ENCODE measurements around the gene UPP1.
"Not testable (repeated sequence)": the region's sequence is repeated elsewhere in the genome, so short reads cannot be mapped to it uniquely, and the experiment has no call there.

The UPP1 gene

DNA sequence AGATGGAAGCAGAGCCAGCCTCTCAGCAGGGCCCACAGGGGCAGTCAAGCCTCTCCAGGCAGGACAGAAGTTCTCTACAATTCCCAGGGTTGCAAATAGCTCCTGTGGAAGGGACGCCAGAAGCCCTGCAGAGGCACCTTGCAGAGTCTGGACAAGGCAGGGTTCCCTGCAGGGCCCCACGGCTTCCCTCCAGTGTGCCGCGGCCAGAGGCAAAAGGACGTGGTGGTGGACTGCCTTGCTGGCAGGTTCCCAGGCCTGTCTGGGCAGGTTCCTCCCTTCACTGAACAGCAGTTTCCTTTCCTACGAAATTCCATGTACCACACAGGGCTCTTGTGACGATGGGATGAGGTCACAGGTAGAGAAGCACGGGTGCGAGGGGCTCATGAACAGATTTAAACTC is 25.1 kb downstream of the UPP1 start:
- ChIA-PET POLR2A (interaction anchor here (0.6 kb wide), 1 partner anchor 173 kb away, joined by 3 read pairs; no protein-coding TSS in a partner anchor), CTCF (interaction anchor here (0.6 to 2.7 kb wide), 6 partner anchors 10 to 169 kb away, joined by 3 to 7 read pairs (median 4); no protein-coding TSS in a partner anchor)
- 86% methylated on average over 9 of the region's 9 CpGs for WGBS (ENCODE audit: insufficient coverage)
- Histone ChIP-seq H3K27ac (ENCODE audit: insufficient read depth in 1 of 2, low read depth in 1 of 2, low read length in 2 of 2, poor library complexity in 1 of 2, severe bottlenecking in 2 of 2) (no peak overlapping the region), H3K36me3 (ENCODE audit: control insufficient read depth in 4 of 4, insufficient read depth in 4 of 4, low read length in 3 of 4) (no peaks in the 10 kb centered on the region), H3K27me3 (replicated peaks in 2 of 5; ENCODE audit: control insufficient read depth in 4 of 5, insufficient read depth in 5 of 5, low read length in 4 of 5) (no peaks in the 10 kb centered on the region), H3K9me3 (ENCODE audit: control extremely low read depth in 1 of 5, control insufficient read depth in 4 of 5, insufficient read depth in 2 of 5, low read depth in 1 of 5, low read length in 4 of 5) (no peaks in the 10 kb centered on the region), H3K4me3 (ENCODE audit: control insufficient read depth in 1 of 7, extremely low read depth in 1 of 7, insufficient read depth in 4 of 7, low read depth in 2 of 7, low read length in 6 of 7) (no peak overlapping the region), H3K4me1 (ENCODE audit: control extremely low read depth in 1 of 4, control insufficient read depth in 4 of 4, insufficient read depth in 4 of 4, low read length in 3 of 4) (peaks cover 0 to 8% (median 4%) of the 10 kb centered on the region in 4 experiments)
- DNase-seq: no peak

DNA sequence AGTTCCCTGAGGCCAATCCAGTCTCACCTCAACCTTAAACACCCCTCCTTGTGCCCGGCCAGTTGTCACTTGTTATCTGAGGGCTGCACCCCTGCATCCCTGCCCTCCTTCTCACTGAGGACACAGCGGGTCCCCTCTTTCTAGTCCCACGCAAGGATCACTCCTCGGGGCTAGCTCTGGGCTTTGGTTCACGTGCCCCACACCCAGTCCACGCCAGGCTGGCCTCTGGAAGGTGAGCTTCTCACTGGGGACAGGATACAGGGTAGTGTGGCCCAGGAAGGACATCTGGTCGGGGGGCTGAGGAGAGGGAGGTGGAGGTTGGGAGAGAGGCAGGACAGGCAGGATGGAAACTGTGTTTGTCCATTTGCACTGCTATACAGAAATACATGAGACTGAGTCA is 25.5 kb downstream of the UPP1 start:
- ChIA-PET POLR2A (interaction anchor here (0.6 kb wide), 1 partner anchor 173 kb away, joined by 3 read pairs; no protein-coding TSS in a partner anchor), CTCF (interaction anchor here (0.9 to 2.7 kb wide), 5 partner anchors 11 to 170 kb away, joined by 3 to 7 read pairs (median 6); no protein-coding TSS in a partner anchor)
- WGBS (ENCODE audit: insufficient coverage): 97% methylated on average over 6 of the region's 7 CpGs

DNA sequence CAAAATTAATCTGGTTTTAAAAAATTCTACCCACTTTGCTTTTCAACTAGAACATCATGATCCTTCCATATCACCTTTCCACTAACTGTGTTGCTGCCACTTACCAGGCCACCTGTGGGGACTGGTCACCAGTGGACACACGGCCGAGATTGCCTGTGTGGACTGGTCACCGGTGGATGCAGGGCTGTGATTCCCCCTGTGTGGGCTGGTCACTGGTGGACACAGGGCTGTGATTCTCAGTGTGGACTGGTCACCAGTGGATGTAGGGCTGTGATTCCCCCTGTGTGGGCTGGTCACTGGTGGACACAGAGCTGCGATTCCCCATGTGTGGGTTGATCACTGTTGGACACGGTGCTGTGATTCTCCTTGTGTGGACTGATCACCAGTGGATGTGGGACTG is 27.0 kb downstream of the UPP1 start:
- Histone ChIP-seq H3K9me3 (ENCODE audit: control extremely low read depth in 1 of 5, control insufficient read depth in 4 of 5, insufficient read depth in 2 of 5, low read depth in 1 of 5, low read length in 4 of 5) (no peaks in the 10 kb centered on the region), H3K4me1 (ENCODE audit: control extremely low read depth in 1 of 4, control insufficient read depth in 4 of 4, insufficient read depth in 4 of 4, low read length in 3 of 4) (peaks cover 0 to 8% (median 4%) of the 10 kb centered on the region in 4 experiments), H3K36me3 (ENCODE audit: control insufficient read depth in 4 of 4, insufficient read depth in 4 of 4, low read length in 3 of 4) (no peaks in the 10 kb centered on the region), H3K27me3 (replicated peaks in 2 of 5; ENCODE audit: control insufficient read depth in 4 of 5, insufficient read depth in 5 of 5, low read length in 4 of 5) (no peaks in the 10 kb centered on the region), H3K4me3 (ENCODE audit: control insufficient read depth in 1 of 7, extremely low read depth in 1 of 7, insufficient read depth in 4 of 7, low read depth in 2 of 7, low read length in 6 of 7) (no peak overlapping the region), H3K27ac (ENCODE audit: insufficient read depth in 1 of 2, low read depth in 1 of 2, low read length in 2 of 2, poor library complexity in 1 of 2, severe bottlenecking in 2 of 2) (no peak overlapping the region)
- no peak for DNase-seq
- 100% methylated on average over 3 of the region's 5 CpGs for WGBS (ENCODE audit: insufficient coverage)
- POLR2A ChIA-PET: no interaction called here
- CTCF ChIA-PET: no interaction called here

More for the DNA sequence above, 25.5 kb downstream of the UPP1 start:
- H3K9me3 ChIP-seq (ENCODE audit: control extremely low read depth in 1 of 5, control insufficient read depth in 4 of 5, insufficient read depth in 2 of 5, low read depth in 1 of 5, low read length in 4 of 5): no peaks in the 10 kb centered on the region
- H3K27me3 ChIP-seq (replicated peaks in 2 of 5; ENCODE audit: control insufficient read depth in 4 of 5, insufficient read depth in 5 of 5, low read length in 4 of 5): no peaks in the 10 kb centered on the region
- no peak for DNase-seq
- H3K27ac ChIP-seq (ENCODE audit: insufficient read depth in 1 of 2, low read depth in 1 of 2, low read length in 2 of 2, poor library complexity in 1 of 2, severe bottlenecking in 2 of 2): no peak overlapping the region
- H3K36me3 ChIP-seq (ENCODE audit: control insufficient read depth in 4 of 4, insufficient read depth in 4 of 4, low read length in 3 of 4): no peaks in the 10 kb centered on the region
- H3K4me1 ChIP-seq (ENCODE audit: control extremely low read depth in 1 of 4, control insufficient read depth in 4 of 4, insufficient read depth in 4 of 4, low read length in 3 of 4): peaks cover 0 to 8% (median 4%) of the 10 kb centered on the region in 4 experiments
- H3K4me3 ChIP-seq (ENCODE audit: control insufficient read depth in 1 of 7, extremely low read depth in 1 of 7, insufficient read depth in 4 of 7, low read depth in 2 of 7, low read length in 6 of 7): no peak overlapping the region

DNA sequence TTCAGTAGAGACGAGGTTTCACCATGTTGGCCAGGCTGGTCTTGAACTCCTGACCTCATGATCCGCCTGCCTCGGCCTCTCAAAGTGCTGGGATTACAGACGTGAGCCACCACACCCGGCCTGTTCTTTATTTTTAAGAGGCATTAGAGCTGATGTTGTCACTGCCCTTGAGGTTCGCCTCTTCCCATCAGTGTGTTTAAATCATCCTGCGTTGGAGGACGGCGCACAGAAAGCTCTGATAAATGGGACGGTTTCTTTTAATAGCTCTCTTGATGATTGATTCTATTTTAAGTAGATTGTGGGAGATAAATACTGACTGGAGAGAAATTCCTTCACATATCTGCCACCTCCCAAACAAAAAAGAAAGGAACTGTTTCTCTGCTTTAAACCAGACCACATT is 29.0 kb downstream of the UPP1 start:
- H3K4me3 ChIP-seq (ENCODE audit: control insufficient read depth in 1 of 7, extremely low read depth in 1 of 7, insufficient read depth in 4 of 7, low read depth in 2 of 7, low read length in 6 of 7): no peak overlapping the region
- H3K27me3 ChIP-seq (replicated peaks in 2 of 5; ENCODE audit: control insufficient read depth in 4 of 5, insufficient read depth in 5 of 5, low read length in 4 of 5): no peaks in the 10 kb centered on the region
- H3K27ac ChIP-seq (ENCODE audit: insufficient read depth in 1 of 2, low read depth in 1 of 2, low read length in 2 of 2, poor library complexity in 1 of 2, severe bottlenecking in 2 of 2): no peak overlapping the region
- peaks cover 0 to 8% (median 4%) of the 10 kb centered on the region in 4 experiments for H3K4me1 ChIP-seq (ENCODE audit: control extremely low read depth in 1 of 4, control insufficient read depth in 4 of 4, insufficient read depth in 4 of 4, low read length in 3 of 4)
- H3K36me3 ChIP-seq (ENCODE audit: control insufficient read depth in 4 of 4, insufficient read depth in 4 of 4, low read length in 3 of 4): no peaks in the 10 kb centered on the region
- 97% methylated on average over 8 of the region's 10 CpGs for WGBS (ENCODE audit: insufficient coverage)
- POLR2A ChIA-PET: no interaction called here
- no peak for DNase-seq
- peaks cover 0 to 2% (median 0%) of the 10 kb centered on the region in 5 experiments for H3K9me3 ChIP-seq (ENCODE audit: control extremely low read depth in 1 of 5, control insufficient read depth in 4 of 5, insufficient read depth in 2 of 5, low read depth in 1 of 5, low read length in 4 of 5)
- CTCF ChIA-PET: interaction anchor here (0.9 kb wide), 1 partner anchor 11 kb away, joined by 3 read pairs; no protein-coding TSS in a partner anchor

DNA sequence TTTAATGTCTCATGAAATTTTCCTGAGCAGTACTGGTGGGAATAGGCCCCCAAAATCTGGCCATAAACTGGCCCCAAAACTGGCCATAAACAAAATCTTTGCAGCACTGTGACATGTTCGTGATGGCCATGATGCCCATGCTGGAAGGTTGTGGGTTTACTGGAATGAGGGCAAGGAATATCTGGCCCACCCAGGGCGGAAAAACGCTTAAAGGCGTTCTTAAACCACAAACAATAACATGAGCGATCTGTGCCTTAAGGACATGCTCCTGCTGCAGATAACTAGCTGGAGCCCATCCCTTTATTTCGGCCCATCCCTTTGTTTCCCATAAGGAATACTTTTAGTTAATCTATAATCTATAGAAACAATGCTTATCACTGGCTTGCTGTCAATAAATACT is 31.5 kb downstream of the UPP1 start:
- H3K27me3 ChIP-seq (replicated peaks in 2 of 5; ENCODE audit: control insufficient read depth in 4 of 5, insufficient read depth in 5 of 5, low read length in 4 of 5); H3K4me3 ChIP-seq (ENCODE audit: control insufficient read depth in 1 of 7, extremely low read depth in 1 of 7, insufficient read depth in 4 of 7, low read depth in 2 of 7, low read length in 6 of 7); POLR2A ChIA-PET; H3K36me3 ChIP-seq (ENCODE audit: control insufficient read depth in 4 of 4, insufficient read depth in 4 of 4, low read length in 3 of 4); H3K9me3 ChIP-seq (ENCODE audit: control extremely low read depth in 1 of 5, control insufficient read depth in 4 of 5, insufficient read depth in 2 of 5, low read depth in 1 of 5, low read length in 4 of 5); H3K27ac ChIP-seq (ENCODE audit: insufficient read depth in 1 of 2, low read depth in 1 of 2, low read length in 2 of 2, poor library complexity in 1 of 2, severe bottlenecking in 2 of 2); H3K4me1 ChIP-seq (ENCODE audit: control extremely low read depth in 1 of 4, control insufficient read depth in 4 of 4, insufficient read depth in 4 of 4, low read length in 3 of 4); DNase-seq: not testable (repeated sequence)
- CTCF ChIA-PET: interaction anchor here (2.9 kb wide), 1 partner anchor 10 kb away, joined by 13 read pairs; no protein-coding TSS in a partner anchor
- WGBS (ENCODE audit: insufficient coverage): 96% methylated on average over 5 of the region's 6 CpGs

DNA sequence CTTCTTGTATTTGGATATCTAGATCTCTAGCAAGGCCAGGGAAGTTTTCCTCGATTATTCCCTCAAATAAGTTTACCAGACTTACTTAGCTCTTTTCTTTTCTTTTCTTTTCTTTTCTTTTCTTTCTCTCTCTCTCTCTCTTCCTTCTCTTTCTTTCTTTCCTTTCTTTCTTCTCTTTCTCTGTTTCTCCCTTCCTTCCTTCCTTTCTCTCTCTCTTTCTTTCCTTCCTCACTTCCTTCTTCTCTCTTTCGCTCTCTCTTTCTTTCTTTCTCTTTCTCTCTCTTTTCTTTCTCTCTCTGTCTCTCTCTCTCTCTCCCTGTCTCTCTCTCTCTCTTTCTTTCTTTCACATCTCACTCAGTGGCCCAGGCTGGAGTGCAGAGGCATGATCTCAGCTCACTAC is 37.0 kb downstream of the UPP1 start:
- no peaks in the 10 kb centered on the region for H3K36me3 ChIP-seq (ENCODE audit: control insufficient read depth in 4 of 4, insufficient read depth in 4 of 4, low read length in 3 of 4)
- H3K4me3 ChIP-seq (ENCODE audit: control insufficient read depth in 1 of 7, extremely low read depth in 1 of 7, insufficient read depth in 4 of 7, low read depth in 2 of 7, low read length in 6 of 7): no peak overlapping the region
- peaks cover 0 to 5% (median 2%) of the 10 kb centered on the region in 5 experiments for H3K9me3 ChIP-seq (ENCODE audit: control extremely low read depth in 1 of 5, control insufficient read depth in 4 of 5, insufficient read depth in 2 of 5, low read depth in 1 of 5, low read length in 4 of 5)
- POLR2A ChIA-PET: interaction anchor here (0.6 kb wide), 1 partner anchor 565 kb away, joined by 7 read pairs; no protein-coding TSS in a partner anchor
- H3K27ac ChIP-seq (ENCODE audit: insufficient read depth in 1 of 2, low read depth in 1 of 2, low read length in 2 of 2, poor library complexity in 1 of 2, severe bottlenecking in 2 of 2): no peak overlapping the region
- 100% methylated on average over 1 of the region's 2 CpGs for WGBS (ENCODE audit: insufficient coverage)
- CTCF ChIA-PET: no interaction called here
- H3K27me3 ChIP-seq (replicated peaks in 2 of 5; ENCODE audit: control insufficient read depth in 4 of 5, insufficient read depth in 5 of 5, low read length in 4 of 5): no peaks in the 10 kb centered on the region
- no peak for DNase-seq
- no peaks in the 10 kb centered on the region for H3K4me1 ChIP-seq (ENCODE audit: control extremely low read depth in 1 of 4, control insufficient read depth in 4 of 4, insufficient read depth in 4 of 4, low read length in 3 of 4)

DNA sequence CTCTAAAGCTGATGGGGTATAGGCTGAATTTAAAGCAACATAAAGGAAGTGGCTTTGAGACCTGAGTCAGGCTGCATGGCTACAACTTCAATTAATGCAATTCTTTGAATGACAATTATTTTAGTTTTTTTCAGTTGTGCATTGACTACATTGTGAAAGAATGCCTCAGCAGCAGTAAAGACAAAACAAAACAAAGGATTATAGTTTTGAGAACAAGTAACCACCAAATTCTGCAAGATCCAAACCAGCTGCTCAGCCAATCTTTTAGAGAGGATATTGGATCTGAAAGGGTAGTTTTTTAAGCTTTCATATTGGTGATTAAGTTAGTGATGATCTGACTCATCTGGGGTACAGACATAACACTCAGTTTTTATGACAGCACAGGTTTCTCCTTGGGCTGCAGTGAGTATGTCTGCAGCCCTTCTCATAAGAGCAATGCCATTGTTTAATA is 41.6 kb downstream of the UPP1 start:
- no peaks in the 10 kb centered on the region for H3K36me3 ChIP-seq (ENCODE audit: control insufficient read depth in 4 of 4, insufficient read depth in 4 of 4, low read length in 3 of 4)
- peaks cover 0 to 5% (median 0%) of the 10 kb centered on the region in 5 experiments for H3K9me3 ChIP-seq (ENCODE audit: control extremely low read depth in 1 of 5, control insufficient read depth in 4 of 5, insufficient read depth in 2 of 5, low read depth in 1 of 5, low read length in 4 of 5)
- H3K4me1 ChIP-seq (ENCODE audit: control extremely low read depth in 1 of 4, control insufficient read depth in 4 of 4, insufficient read depth in 4 of 4, low read length in 3 of 4): no peaks in the 10 kb centered on the region
- DNase-seq: no peak
- CTCF ChIA-PET: interaction anchor here (1.1 to 1.2 kb wide), 2 partner anchors 140 to 169 kb away, joined by 3 read pairs; no protein-coding TSS in a partner anchor
- POLR2A ChIA-PET: interaction anchor here (0.6 kb wide), 1 partner anchor 550 kb away, joined by 3 read pairs; no protein-coding TSS in a partner anchor
- H3K27ac ChIP-seq (ENCODE audit: insufficient read depth in 1 of 2, low read depth in 1 of 2, low read length in 2 of 2, poor library complexity in 1 of 2, severe bottlenecking in 2 of 2): no peak overlapping the region
- no peaks in the 10 kb centered on the region for H3K27me3 ChIP-seq (replicated peaks in 2 of 5; ENCODE audit: control insufficient read depth in 4 of 5, insufficient read depth in 5 of 5, low read length in 4 of 5)
- H3K4me3 ChIP-seq (ENCODE audit: control insufficient read depth in 1 of 7, extremely low read depth in 1 of 7, insufficient read depth in 4 of 7, low read depth in 2 of 7, low read length in 6 of 7): no peak overlapping the region
